ENCODE measurements around the gene ATP6V1E1. TPM values are rescaled to one million over a fixed set of nuclear protein-coding genes. Genes with fewer than 3 reads are reported as not detected.

Gene ATP6V1E1
- polyA plus RNA-seq, 3 donors: 114 to 147 (median 144) TPM

GRCh38 chr22:17606496-17606895, 22.1 kb downstream of the ATP6V1E1 start:
- no peak overlapping the region for H3K9ac ChIP-seq (ENCODE audit: insufficient read depth, low read length, poor library complexity, severe bottlenecking)

GRCh38 chr22:17603668-17604067, 24.9 kb downstream of the ATP6V1E1 start:
- Histone ChIP-seq H3K27me3 (ENCODE audit: control insufficient read depth in 2 of 2, insufficient read depth in 2 of 2, low read length in 2 of 2) (no peaks in the 10 kb centered on the region), H3K4me3 (replicated peaks in 1 of 3; ENCODE audit: low read depth in 2 of 3, low read length in 3 of 3) (no peak overlapping the region), H3K4me2 (replicated peaks; ENCODE audit: extremely low read depth, low read length, poor library complexity, severe bottlenecking) (no peak overlapping the region), H4K20me1 (ENCODE audit: insufficient read depth, low read length) (peaks cover 84% of the 10 kb centered on the region), H3K79me2 (ENCODE audit: insufficient read depth, low read length) (peaks cover 71% of the 10 kb centered on the region), H3K4me1 (ENCODE audit: control insufficient read depth in 1 of 2, insufficient read depth in 2 of 2, low read length in 2 of 2) (no peaks in the 10 kb centered on the region), H3K9ac (ENCODE audit: insufficient read depth, low read length, poor library complexity, severe bottlenecking) (no peak overlapping the region), H3K27ac (ENCODE audit: low read depth in 1 of 2, low read length in 2 of 2) (no peak overlapping the region), H3K36me3 (replicated peaks in 1 of 2; ENCODE audit: control insufficient read depth in 1 of 2, insufficient read depth in 2 of 2, low read length in 2 of 2) (peaks cover 67 to 99% of the 10 kb centered on the region in 2 donors), H2AFZ (ENCODE audit: insufficient read depth, low read depth, low read length, poor library complexity, severe bottlenecking) (no peak overlapping the region), H3K9me3 (replicated peaks in 1 of 2; ENCODE audit: control insufficient read depth in 1 of 2, insufficient read depth in 1 of 2, low read length in 2 of 2) (no peaks in the 10 kb centered on the region)
- Mint-ChIP-seq H3K9me3 (no peaks in the 10 kb centered on the region), H3K36me3 (peaks cover 50 to 54% of the 10 kb centered on the region in 2 donors), H3K4me3 (no peak overlapping the region), H3K27me3 (ENCODE audit: low read depth in 3 of 3) (no peaks in the 10 kb centered on the region), H3K4me1 (no peaks in the 10 kb centered on the region), H3K27ac (no peak overlapping the region)
- DNase-seq: no peak
- TF ChIP-seq CTCF (IDR thresholded peaks at IDR 0.05): no peak
- intact Hi-C loops (cut with micrococcal nuclease): no loop called here
- WGBS (ENCODE audit: insufficient coverage): no CpG with 5 or more reads among the region's 4 CpGs

More at GRCh38 chr22:17606496-17606895, 22.1 kb downstream of the ATP6V1E1 start:
- Histone ChIP-seq H3K4me2 (replicated peaks; ENCODE audit: extremely low read depth, low read length, poor library complexity, severe bottlenecking) (no peak overlapping the region), H3K36me3 (replicated peaks in 1 of 2; ENCODE audit: control insufficient read depth in 1 of 2, insufficient read depth in 2 of 2, low read length in 2 of 2) (peaks cover 60 to 96% of the 10 kb centered on the region in 2 donors), H3K4me1 (ENCODE audit: control insufficient read depth in 1 of 2, insufficient read depth in 2 of 2, low read length in 2 of 2) (no peaks in the 10 kb centered on the region), H3K9me3 (replicated peaks in 1 of 2; ENCODE audit: control insufficient read depth in 1 of 2, insufficient read depth in 1 of 2, low read length in 2 of 2) (no peaks in the 10 kb centered on the region), H3K4me3 (replicated peaks in 1 of 3; ENCODE audit: low read depth in 2 of 3, low read length in 3 of 3) (no peak overlapping the region), H3K27ac (ENCODE audit: low read depth in 1 of 2, low read length in 2 of 2) (peak overlapping the region in 1 of 2 donors; percentile 7), H4K20me1 (ENCODE audit: insufficient read depth, low read length) (peaks cover 99% of the 10 kb centered on the region), H3K27me3 (ENCODE audit: control insufficient read depth in 2 of 2, insufficient read depth in 2 of 2, low read length in 2 of 2) (no peaks in the 10 kb centered on the region), H3K79me2 (ENCODE audit: insufficient read depth, low read length) (peaks cover 86% of the 10 kb centered on the region), H2AFZ (ENCODE audit: insufficient read depth, low read depth, low read length, poor library complexity, severe bottlenecking) (no peak overlapping the region)
- Mint-ChIP-seq H3K4me3 (no peak overlapping the region), H3K9me3 (no peaks in the 10 kb centered on the region), H3K27me3 (ENCODE audit: low read depth in 3 of 3) (no peaks in the 10 kb centered on the region), H3K27ac (no peak overlapping the region), H3K4me1 (no peaks in the 10 kb centered on the region), H3K36me3 (peaks cover 39 to 50% of the 10 kb centered on the region in 2 donors)
- WGBS (ENCODE audit: insufficient coverage): 59% methylated on average over 5 of the region's 5 CpGs
- no peak for TF ChIP-seq CTCF (IDR thresholded peaks at IDR 0.05)
- intact Hi-C loops (cut with micrococcal nuclease): no loop called here
- DNase-seq: no peak

Data from CD14-positive monocyte (primary cell).